Upper lobe of right lung (tissue), 1 donor: Measurements from ENCODE around the gene CACNA1B. TPM values are rescaled to one million over a fixed set of nuclear protein-coding genes. Genes with fewer than 3 reads are reported as not detected.
A peak's percentile ranks its signal among the peaks of the same experiment; 100 is the strongest.

Experiments
- ATAC-seq: fragments of 200-7000 bp; cut with Tn5 transposase; one replicate; pipeline ENCODE4 v1.9.1; 2020; ENCODE audit warnings: mild to moderate bottlenecking, moderate library complexity
- DNase-seq: peaks from one replicate; pipeline ENCODE4 v3.0.0-alpha.2; 2020
- H3K27ac ChIP-seq: fragments of 200-600 bp; one replicate; pipeline ENCODE4 v1.8.0; 2022
- H3K27me3 ChIP-seq: fragments of 200-600 bp; one replicate; pipeline ENCODE4 v1.8.0; 2022; ENCODE audit warnings: mild to moderate bottlenecking
- H3K36me3 ChIP-seq: fragments of 200-600 bp; one replicate; pipeline ENCODE4 v1.8.0; 2022
- H3K4me1 ChIP-seq: fragments of 200-600 bp; one replicate; pipeline ENCODE4 v1.8.0; 2022
- H3K4me3 ChIP-seq: fragments of 200-600 bp; one replicate; pipeline ENCODE4 v1.8.0; 2022; ENCODE audit warnings: mild to moderate bottlenecking
- H3K9me3 ChIP-seq: fragments of 200-600 bp; one replicate; pipeline ENCODE4 v1.8.0; 2022
- CTCF ChIP-seq: fragments of 200-600 bp; IDR thresholded peaks from one replicate; pipeline ENCODE4 v1.8.0; 2022; ENCODE audit warnings: antibody characterized with exemption
- intact Hi-C: fragments of 100-400 bp; cut with DNase I; formaldehyde crosslinking; loops from one replicate; pipeline ENCODE4 v1.11.0; 2022
- total RNA-seq: library from RNA; stranded (reverse); fragmentation: NEBNext Ultra II Directional; extraction: Animal tissue kit (Norgen Biotek cat#: 25700); gene quantifications from one replicate; pipeline ENCODE4 v1.2.1, GENCODE V29; 2021
- donor health status: DM: no; HTN: yes; CAD: no; lungs with severe emphysema.

Gene CACNA1B
- total RNA-seq, 1 donor from 2014 or later, result 0.29 TPM

GRCh38 chr9:137832830-137833590, 44.6 kb upstream of the CACNA1B start:
- ATAC-seq, result no peak
- H3K27me3 ChIP-seq, result no peaks in the 10 kb centered on the region
- H3K4me1 ChIP-seq, result no peaks in the 10 kb centered on the region
- H3K9me3 ChIP-seq, result no peaks in the 10 kb centered on the region
- peaks cover 59% of the 10 kb centered on the region for H3K36me3 ChIP-seq
- no peak overlapping the region for H3K4me3 ChIP-seq
- TF ChIP-seq CTCF, result no peak
- no peak overlapping the region for H3K27ac ChIP-seq
- no peak for DNase-seq
- intact Hi-C loops, result no loop called here

- intact Hi-C loops, result no loop called here
- H3K4me3 ChIP-seq, result no peak overlapping the region
- no peak overlapping the region for H3K27ac ChIP-seq
- H3K9me3 ChIP-seq, result no peaks in the 10 kb centered on the region
- TF ChIP-seq CTCF, result no peak
- no peaks in the 10 kb centered on the region for H3K27me3 ChIP-seq
- ATAC-seq, result peak; percentile 4
- no peak for DNase-seq
- H3K4me1 ChIP-seq, result no peaks in the 10 kb centered on the region
- H3K36me3 ChIP-seq, result peaks cover 54% of the 10 kb centered on the region
Observed at GRCh38 chr9:137833721-137834613, 43.6 kb upstream of the CACNA1B start.

- DNase-seq (no peak), ATAC-seq (no peak)
- TF ChIP-seq CTCF, result no peak
- intact Hi-C loops, result no loop called here
- Histone ChIP-seq H3K36me3 (peaks cover 54% of the 10 kb centered on the region), H3K4me1 (no peaks in the 10 kb centered on the region), H3K4me3 (no peak overlapping the region), H3K9me3 (no peaks in the 10 kb centered on the region), H3K27me3 (no peaks in the 10 kb centered on the region), H3K27ac (no peak overlapping the region)
Observed at GRCh38 chr9:137834846-137835546, 42.6 kb upstream of the CACNA1B start.

GRCh38 chr9:137836151-137836830, 41.3 kb upstream of the CACNA1B start:
- DNase-seq (no peak), ATAC-seq (no peak)
- Histone ChIP-seq H3K9me3 (no peaks in the 10 kb centered on the region), H3K27me3 (no peaks in the 10 kb centered on the region), H3K27ac (no peak overlapping the region), H3K36me3 (peaks cover 47% of the 10 kb centered on the region), H3K4me1 (no peaks in the 10 kb centered on the region), H3K4me3 (no peak overlapping the region)
- no peak for TF ChIP-seq CTCF
- intact Hi-C loops, result no loop called here

GRCh38 chr9:137836831-137837241, 40.7 kb upstream of the CACNA1B start:
- H3K4me1 ChIP-seq, result no peaks in the 10 kb centered on the region
- no peak overlapping the region for H3K27ac ChIP-seq
- ATAC-seq (no peak), DNase-seq (no peak)
- peaks cover 47% of the 10 kb centered on the region for H3K36me3 ChIP-seq
- TF ChIP-seq CTCF, result no peak
- no peaks in the 10 kb centered on the region for H3K9me3 ChIP-seq
- H3K27me3 ChIP-seq, result no peaks in the 10 kb centered on the region
- intact Hi-C loops, result no loop called here
- H3K4me3 ChIP-seq, result no peak overlapping the region
